Esophagus muscularis mucosa (tissue), 3 donors: Measurements from ENCODE around the gene RNU11.

Source experiments
- POLR2A ChIP-seq: fragments of 450-650 bp; IDR thresholded peaks from one replicate; pipeline ENCODE4 v1.6.1; 2017; ENCODE audit warnings: antibody characterized with exemption, moderate library complexity, mild to moderate bottlenecking, low read depth
- POLR2AphosphoS5 ChIP-seq, 2 donors: sonication (generic); formaldehyde crosslinking; IDR thresholded peaks; one replicate each; pipeline ENCODE4 v1.6.1; 2017; ENCODE audit warnings: antibody characterized with exemption in 2 of 2
- TF ChIP-seq, protein P1 (sequence below), 3 experiments: fragments of 200-600 bp in 2 of 3; fragments of 450-650 bp in 1 of 3; sonication (generic) in 2 of 3; IDR thresholded peaks; one replicate each; pipeline ENCODE4 v1.5.1; 2017 to 2019; ENCODE audit warnings: antibody characterized with exemption in 3 of 3, mild to moderate bottlenecking in 2 of 3, moderate library complexity in 1 of 3

DNA sequence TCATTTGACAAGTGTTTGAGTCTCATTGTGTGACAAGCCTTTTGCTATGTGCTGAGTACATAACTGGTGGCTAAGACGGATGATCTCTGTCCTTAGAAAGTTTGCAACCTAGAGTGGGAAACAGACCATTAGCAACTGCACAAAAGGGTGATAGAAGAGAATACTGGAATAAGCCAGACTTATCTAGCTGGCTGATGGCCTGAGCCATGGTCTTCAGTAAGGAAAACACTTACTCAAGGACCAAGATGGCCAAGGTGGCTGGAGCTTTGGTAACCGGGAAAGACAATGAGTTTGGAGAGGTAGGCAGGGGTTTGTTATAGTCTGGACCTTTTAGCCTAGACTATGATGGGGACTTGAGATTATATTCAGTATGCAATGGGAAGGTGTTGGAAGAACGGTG, 3.9 kb upstream of the RNU11 start:
- TF ChIP-seq, protein P1, sequence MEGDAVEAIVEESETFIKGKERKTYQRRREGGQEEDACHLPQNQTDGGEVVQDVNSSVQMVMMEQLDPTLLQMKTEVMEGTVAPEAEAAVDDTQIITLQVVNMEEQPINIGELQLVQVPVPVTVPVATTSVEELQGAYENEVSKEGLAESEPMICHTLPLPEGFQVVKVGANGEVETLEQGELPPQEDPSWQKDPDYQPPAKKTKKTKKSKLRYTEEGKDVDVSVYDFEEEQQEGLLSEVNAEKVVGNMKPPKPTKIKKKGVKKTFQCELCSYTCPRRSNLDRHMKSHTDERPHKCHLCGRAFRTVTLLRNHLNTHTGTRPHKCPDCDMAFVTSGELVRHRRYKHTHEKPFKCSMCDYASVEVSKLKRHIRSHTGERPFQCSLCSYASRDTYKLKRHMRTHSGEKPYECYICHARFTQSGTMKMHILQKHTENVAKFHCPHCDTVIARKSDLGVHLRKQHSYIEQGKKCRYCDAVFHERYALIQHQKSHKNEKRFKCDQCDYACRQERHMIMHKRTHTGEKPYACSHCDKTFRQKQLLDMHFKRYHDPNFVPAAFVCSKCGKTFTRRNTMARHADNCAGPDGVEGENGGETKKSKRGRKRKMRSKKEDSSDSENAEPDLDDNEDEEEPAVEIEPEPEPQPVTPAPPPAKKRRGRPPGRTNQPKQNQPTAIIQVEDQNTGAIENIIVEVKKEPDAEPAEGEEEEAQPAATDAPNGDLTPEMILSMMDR (IDR thresholded peaks at IDR 0.05) = no peak
- no peak for TF ChIP-seq POLR2A
- TF ChIP-seq POLR2AphosphoS5 (IDR thresholded peaks at IDR 0.05) = no peak
